GM23248 (cell line): Measurements from ENCODE around the gene KRTAP5-6. TPM values are rescaled to one million over a fixed set of nuclear protein-coding genes. Genes with fewer than 3 reads are reported as not detected.

Experiments used
- DNase-seq: peaks from one replicate; pipeline ENCODE4 v3.0.0-alpha.2; 2015
- H2AFZ ChIP-seq: fragments of 200-600 bp; sonication (generic); 2 replicates; pipeline ENCODE4 v1.6.1; 2016; ENCODE audit warnings: antibody characterized with exemption
- H3F3A ChIP-seq: fragments of 200-600 bp; sonication (generic); 2 replicates; pipeline ENCODE4 v1.6.1; 2016; ENCODE audit warnings: mild to moderate bottlenecking, antibody characterized with exemption, mixed run types; ENCODE audit not compliant: insufficient read depth
- H3K27ac ChIP-seq: fragments of 200-600 bp; sonication (generic); 2 replicates; pipeline ENCODE4 v1.5.1; 2016; ENCODE audit warnings: mild to moderate bottlenecking
- H3K27me3 ChIP-seq: fragments of 200-600 bp; sonication (generic); replicated peaks from 2 replicates; pipeline ENCODE4 v1.6.1; 2016; ENCODE audit warnings: mild to moderate bottlenecking; ENCODE audit not compliant: insufficient read depth
- H3K36me3 ChIP-seq: fragments of 200-600 bp; sonication (generic); 2 replicates; pipeline ENCODE4 v1.6.1; 2016; ENCODE audit warnings: low read depth, mild to moderate bottlenecking
- H3K4me1 ChIP-seq: fragments of 200-600 bp; sonication (generic); 2 replicates; pipeline ENCODE4 v1.6.1; 2016; ENCODE audit warnings: mild to moderate bottlenecking; ENCODE audit not compliant: insufficient read depth
- H3K4me2 ChIP-seq: fragments of 200-600 bp; sonication (generic); one replicate; pipeline ENCODE4 v1.6.1; 2016; ENCODE audit warnings: mild to moderate bottlenecking; ENCODE audit not compliant: unreplicated experiment
- H3K4me3 ChIP-seq: fragments of 200-600 bp; sonication (generic); 2 replicates; pipeline ENCODE4 v1.5.1; 2016; ENCODE audit warnings: mild to moderate bottlenecking
- H3K79me2 ChIP-seq: fragments of 200-600 bp; sonication (generic); 2 replicates; pipeline ENCODE4 v1.6.1; 2016; ENCODE audit warnings: mild to moderate bottlenecking; ENCODE audit not compliant: insufficient read depth
- H3K9ac ChIP-seq: fragments of 200-600 bp; sonication (generic); 2 replicates; pipeline ENCODE4 v1.6.1; 2016; ENCODE audit warnings: mild to moderate bottlenecking
- H3K9me2 ChIP-seq: fragments of 200-600 bp; sonication (generic); 2 replicates; pipeline ENCODE4 v1.6.1; 2016; ENCODE audit warnings: mixed run types, mild to moderate bottlenecking, moderate library complexity; ENCODE audit not compliant: insufficient read depth
- H3K9me3 ChIP-seq: fragments of 200-600 bp; sonication (generic); one replicate; pipeline ENCODE4 v1.6.1; 2017; ENCODE audit warnings: low read depth
- H4K20me1 ChIP-seq: fragments of 200-600 bp; sonication (generic); 2 replicates; pipeline ENCODE4 v1.6.0; 2016; ENCODE audit not compliant: insufficient read depth
- EZH2 ChIP-seq: fragments of 200-600 bp; sonication (generic); IDR thresholded peaks from 2 replicates; pipeline ENCODE4 v1.6.1; 2018; ENCODE audit warnings: antibody characterized with exemption, mild to moderate bottlenecking; ENCODE audit not compliant: insufficient read depth, poor library complexity, severe bottlenecking
- EZH2phosphoT487 ChIP-seq: fragments of 200-600 bp; sonication (generic); IDR thresholded peaks from 2 replicates; pipeline ENCODE4 v1.6.1; 2018; ENCODE audit warnings: antibody characterized with exemption, moderate library complexity, mild to moderate bottlenecking, low read depth; ENCODE audit not compliant: insufficient read depth
- WGBS, 2 experiments: methylation state at CpG; one replicate each; pipeline ENCODE4 v1.1.6; 2015 to 2017; ENCODE audit warnings: low lambda C conversion rate in 2 of 2, low coverage in 1 of 2; ENCODE audit errors: missing lambda C conversion rate in 2 of 2; 5-methylcytosine and 5-hydroxymethylcytosine counted together
- in situ Hi-C: fragments of 300-500 bp; cut with MboI; formaldehyde crosslinking; loops from 2 replicates; pipeline ENCODE4 v1.15.0; 2020
- polyA plus RNA-seq: library from polyadenylated mRNA; unstranded; fragments of >200 nt; fragmentation: Nextera tagmentation; extraction: Ambion mirVana; gene quantifications from 2 replicates; pipeline ENCODE4 v1.2.1, GENCODE V29; 2016
- total RNA-seq: library from RNA; depleted of rRNA; stranded (reverse); fragments of >200 nt; shearing (Covaris generic); gene quantifications from 2 replicates; pipeline ENCODE4 v1.2.3, GENCODE V29; 2014

Gene KRTAP5-6
- total and polyA plus RNA-seq, 2 experiments from 2014 or later = not detected

DNA sequence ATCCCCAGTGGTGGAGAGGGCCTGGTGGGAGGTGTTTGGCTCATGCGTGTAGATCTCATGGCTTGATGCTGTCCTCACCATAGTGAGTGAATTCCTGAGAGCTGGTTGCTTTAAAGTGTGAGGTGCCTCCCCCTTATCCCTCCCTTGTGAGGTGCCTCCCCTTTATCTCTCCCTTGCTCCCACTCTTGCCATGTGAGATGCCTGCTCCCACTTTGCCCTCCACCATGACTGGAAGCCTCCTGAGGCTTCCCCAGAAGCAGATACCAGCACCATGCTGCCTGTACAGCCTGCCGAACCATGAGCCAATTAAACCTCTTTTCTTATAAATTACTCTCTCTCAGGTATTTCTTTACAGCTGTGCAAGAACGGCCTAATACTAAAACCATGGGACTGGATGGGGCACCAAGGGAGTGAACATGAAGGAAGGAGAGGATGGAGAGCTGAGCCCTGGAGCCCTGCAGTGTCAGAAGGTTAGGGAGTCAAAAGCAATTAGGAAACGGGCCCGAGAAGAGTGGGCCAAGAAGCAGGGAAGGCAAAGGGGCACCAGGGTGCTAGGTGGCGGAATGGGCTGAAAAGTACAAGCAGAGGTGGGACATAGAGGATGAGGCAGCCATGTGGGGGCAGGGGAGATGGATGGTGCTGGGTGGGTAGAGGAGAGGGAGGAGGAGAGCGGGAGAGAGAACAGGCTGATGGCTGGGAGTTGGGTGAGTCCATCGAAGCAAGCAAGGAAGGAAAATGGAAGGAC lies 44.0 kb downstream of the KRTAP5-6 start:
- no peak overlapping the region for H3K4me2 ChIP-seq
- no peak for TF ChIP-seq EZH2phosphoT487
- no peak for TF ChIP-seq EZH2
- H3K9ac ChIP-seq = no peak overlapping the region
- H3K27ac ChIP-seq = no peak overlapping the region
- in situ Hi-C loops = no loop called here
- H3F3A ChIP-seq = peaks cover 5% of the 10 kb centered on the region; the same call in 1 of the 2 replicates
- no peaks in the 10 kb centered on the region for H4K20me1 ChIP-seq
- H3K36me3 ChIP-seq = no peaks in the 10 kb centered on the region
- H3K4me1 ChIP-seq = no peaks in the 10 kb centered on the region
- H3K27me3 ChIP-seq = no peaks in the 10 kb centered on the region; the same call in 1 of the 2 replicates
- no peak overlapping the region for H3K4me3 ChIP-seq
- no peaks in the 10 kb centered on the region for H3K9me3 ChIP-seq
- H3K9me2 ChIP-seq = no peaks in the 10 kb centered on the region
- 41 to 43% methylated on average over 7 to 8 of the region's 8 CpGs for WGBS, 2 experiments
- H2AFZ ChIP-seq = no peak overlapping the region
- no peaks in the 10 kb centered on the region for H3K79me2 ChIP-seq
- DNase-seq = no peak

GRCh38 chr11:1741741-1742140 lies 44.7 kb downstream of the KRTAP5-6 start:
- Histone ChIP-seq H3K27ac (no peak overlapping the region), H3K36me3 (no peaks in the 10 kb centered on the region), H2AFZ (no peak overlapping the region), H3K27me3 (no peaks in the 10 kb centered on the region; the same call in 1 of the 2 replicates), H3K9ac (no peak overlapping the region), H3K9me2 (no peaks in the 10 kb centered on the region), H3K4me2 (no peak overlapping the region), H3K9me3 (no peaks in the 10 kb centered on the region), H4K20me1 (no peaks in the 10 kb centered on the region), H3K4me3 (no peak overlapping the region), H3K4me1 (no peaks in the 10 kb centered on the region), H3F3A (peaks cover 5% of the 10 kb centered on the region; the same call in 1 of the 2 replicates), H3K79me2 (no peaks in the 10 kb centered on the region)
- 38 to 58% methylated on average over 4 of the region's 4 CpGs for WGBS, 2 experiments
- DNase-seq = no peak
- in situ Hi-C loops = no loop called here
- TF ChIP-seq EZH2 (no peak), EZH2phosphoT487 (no peak)

DNA sequence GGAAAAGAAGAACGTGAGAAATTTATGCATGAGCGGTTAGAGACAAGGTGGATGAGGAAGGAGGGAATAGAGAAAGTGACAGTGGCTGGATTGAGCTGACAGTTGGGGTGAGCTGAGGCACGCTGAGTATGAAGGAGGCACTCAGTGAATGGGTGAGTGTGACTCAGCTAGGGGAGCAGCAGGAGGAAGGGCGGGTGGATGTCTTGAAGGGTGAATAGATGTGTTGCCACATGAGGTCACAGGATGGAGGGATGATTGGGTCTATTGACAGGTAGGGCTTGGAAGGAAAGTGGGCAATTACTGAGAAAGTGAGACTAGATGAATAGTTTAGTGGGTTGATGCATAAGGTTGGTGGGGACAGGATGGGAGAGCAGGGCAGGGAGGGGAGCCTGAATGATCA lies 45.4 kb downstream of the KRTAP5-6 start:
- TF ChIP-seq EZH2phosphoT487 (no peak), EZH2 (no peak)
- H3K9ac ChIP-seq = no peak overlapping the region
- in situ Hi-C loops = no loop called here
- H3K9me2 ChIP-seq = no peaks in the 10 kb centered on the region
- H3K79me2 ChIP-seq = no peaks in the 10 kb centered on the region
- no peak overlapping the region for H2AFZ ChIP-seq
- no peak overlapping the region for H3K27ac ChIP-seq
- H3K4me1 ChIP-seq = no peaks in the 10 kb centered on the region
- no peaks in the 10 kb centered on the region; the same call in 1 of the 2 replicates for H3K27me3 ChIP-seq
- H4K20me1 ChIP-seq = no peaks in the 10 kb centered on the region
- H3K9me3 ChIP-seq = no peaks in the 10 kb centered on the region
- no peak for DNase-seq
- H3F3A ChIP-seq = peaks cover 5% of the 10 kb centered on the region; the same call in 1 of the 2 replicates
- no peak overlapping the region for H3K4me2 ChIP-seq
- H3K4me3 ChIP-seq = no peak overlapping the region
- 70 to 79% methylated on average over 4 of the region's 4 CpGs for WGBS, 2 experiments
- no peaks in the 10 kb centered on the region for H3K36me3 ChIP-seq

DNA sequence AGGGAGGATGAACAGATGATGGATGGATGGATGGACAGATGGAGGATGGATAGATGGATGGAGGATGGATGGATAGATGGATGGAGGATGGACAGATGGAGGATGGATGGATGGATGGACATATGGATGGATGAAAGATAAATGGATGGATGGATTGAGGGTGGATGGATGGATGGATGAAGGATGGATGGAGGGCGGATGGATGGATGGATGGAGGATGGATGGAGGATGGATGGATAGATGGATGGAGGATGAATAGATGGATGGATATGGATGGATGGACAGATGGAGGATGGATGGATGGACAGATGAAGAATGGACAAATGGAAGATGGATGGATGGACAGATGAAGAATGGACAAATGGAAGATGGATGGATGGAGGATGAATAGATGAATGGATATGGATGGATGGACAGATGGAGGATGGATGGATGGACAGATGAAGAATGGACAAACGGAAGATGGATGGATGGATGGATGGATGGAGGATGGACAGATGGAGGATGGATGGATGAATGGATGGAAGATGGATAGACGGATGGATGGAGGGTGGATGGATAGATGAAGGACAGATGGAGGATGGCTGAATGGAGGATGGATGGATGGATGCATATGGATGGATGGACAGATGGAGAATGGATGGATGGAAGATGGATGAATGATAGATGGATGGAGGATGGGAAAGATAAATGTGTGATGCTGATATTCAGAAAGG lies 46.0 kb downstream of the KRTAP5-6 start:
- H3K9me3 ChIP-seq = no peaks in the 10 kb centered on the region
- H3K4me1 ChIP-seq = no peaks in the 10 kb centered on the region
- H3K36me3 ChIP-seq = no peaks in the 10 kb centered on the region
- in situ Hi-C loops = no loop called here
- H3K27ac ChIP-seq = no peak overlapping the region
- H3K4me3 ChIP-seq = no peak overlapping the region
- no peak for DNase-seq
- H3F3A ChIP-seq = peaks cover 5% of the 10 kb centered on the region; the same call in 1 of the 2 replicates
- H4K20me1 ChIP-seq = no peaks in the 10 kb centered on the region
- no peaks in the 10 kb centered on the region for H3K79me2 ChIP-seq
- no peaks in the 10 kb centered on the region; the same call in 1 of the 2 replicates for H3K27me3 ChIP-seq
- no peak overlapping the region for H3K4me2 ChIP-seq
- H3K9ac ChIP-seq = no peak overlapping the region
- no peaks in the 10 kb centered on the region for H3K9me2 ChIP-seq
- no peak overlapping the region for H2AFZ ChIP-seq
- TF ChIP-seq EZH2phosphoT487 (no peak), EZH2 (no peak)
- 80 to 82% methylated on average over 3 of the region's 3 CpGs for WGBS, 2 experiments
